ENCODE data around the gene CRYGB.

DNA sequence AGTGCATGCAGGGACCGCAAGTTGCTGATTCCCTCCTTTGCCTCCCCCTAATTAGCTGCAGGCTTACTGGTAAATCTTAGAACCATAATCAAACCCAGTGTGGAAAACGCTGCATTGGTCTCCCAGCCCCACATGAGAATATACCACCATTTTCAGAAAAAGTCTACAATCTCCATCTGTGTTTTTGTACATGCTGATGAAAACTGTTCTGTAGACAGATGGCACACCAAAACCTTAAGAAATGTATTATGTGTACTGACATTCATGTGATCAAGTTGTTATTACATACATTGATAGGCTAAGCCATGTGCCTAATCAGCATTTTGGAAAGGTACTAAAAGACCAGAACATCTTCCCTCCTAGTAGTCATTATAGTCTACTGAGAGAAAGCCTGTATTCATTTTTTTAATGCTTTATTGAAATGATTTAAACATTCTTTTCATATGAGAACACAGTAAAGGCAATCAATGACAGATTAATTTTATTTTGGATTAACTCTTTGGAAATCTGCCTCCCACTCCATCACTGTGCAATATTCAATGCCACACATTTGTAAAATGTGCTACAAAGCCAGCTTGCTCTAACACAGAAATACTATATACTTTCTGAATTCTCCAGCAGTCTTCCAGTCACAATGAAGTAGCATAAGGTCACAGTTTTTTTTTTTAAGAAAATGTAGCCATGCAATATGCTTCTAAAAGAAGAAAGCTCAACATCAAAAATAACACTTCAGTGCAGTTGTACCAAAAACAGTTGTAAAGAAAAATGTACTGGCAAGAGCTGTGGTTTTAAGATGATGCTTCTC, 19.2 kb upstream of the CRYGB start:
- TF ChIP-seq, protein P1, sequence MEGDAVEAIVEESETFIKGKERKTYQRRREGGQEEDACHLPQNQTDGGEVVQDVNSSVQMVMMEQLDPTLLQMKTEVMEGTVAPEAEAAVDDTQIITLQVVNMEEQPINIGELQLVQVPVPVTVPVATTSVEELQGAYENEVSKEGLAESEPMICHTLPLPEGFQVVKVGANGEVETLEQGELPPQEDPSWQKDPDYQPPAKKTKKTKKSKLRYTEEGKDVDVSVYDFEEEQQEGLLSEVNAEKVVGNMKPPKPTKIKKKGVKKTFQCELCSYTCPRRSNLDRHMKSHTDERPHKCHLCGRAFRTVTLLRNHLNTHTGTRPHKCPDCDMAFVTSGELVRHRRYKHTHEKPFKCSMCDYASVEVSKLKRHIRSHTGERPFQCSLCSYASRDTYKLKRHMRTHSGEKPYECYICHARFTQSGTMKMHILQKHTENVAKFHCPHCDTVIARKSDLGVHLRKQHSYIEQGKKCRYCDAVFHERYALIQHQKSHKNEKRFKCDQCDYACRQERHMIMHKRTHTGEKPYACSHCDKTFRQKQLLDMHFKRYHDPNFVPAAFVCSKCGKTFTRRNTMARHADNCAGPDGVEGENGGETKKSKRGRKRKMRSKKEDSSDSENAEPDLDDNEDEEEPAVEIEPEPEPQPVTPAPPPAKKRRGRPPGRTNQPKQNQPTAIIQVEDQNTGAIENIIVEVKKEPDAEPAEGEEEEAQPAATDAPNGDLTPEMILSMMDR (IDR thresholded peaks at IDR 0.05 in 2 of 3, conservative IDR thresholded peaks at IDR 0.05 in 1 of 3; ENCODE audit: control insufficient read depth in 2 of 3, extremely low read depth in 1 of 3, insufficient read depth in 1 of 3, low read depth in 3 of 3, low read length in 3 of 3), result no peak
- TF ChIP-seq POLR2AphosphoS5 (IDR thresholded peaks at IDR 0.05; ENCODE audit: low read length) (no peak), POU2F2 (IDR thresholded peaks at IDR 0.05; ENCODE audit: borderline replicate concordance, low read depth, low read length) (no peak), ZNF24 (IDR thresholded peaks at IDR 0.05) (no peak)
